HG03280 (cell line): ENCODE measurements around the gene MRGPRX4.

ENCODE experiments used
- ATAC-seq: cut with Tn5 transposase; IDR thresholded peaks from one replicate; pipeline ENCODE4 v1.9.1; 2021; ENCODE audit warnings: mild to moderate bottlenecking, moderate library complexity; ENCODE audit not compliant: unreplicated experiment

The MRGPRX4 gene

GRCh38 chr11:18209058-18209457 is 36.4 kb downstream of the MRGPRX4 start:
- no peak for ATAC-seq

DNA sequence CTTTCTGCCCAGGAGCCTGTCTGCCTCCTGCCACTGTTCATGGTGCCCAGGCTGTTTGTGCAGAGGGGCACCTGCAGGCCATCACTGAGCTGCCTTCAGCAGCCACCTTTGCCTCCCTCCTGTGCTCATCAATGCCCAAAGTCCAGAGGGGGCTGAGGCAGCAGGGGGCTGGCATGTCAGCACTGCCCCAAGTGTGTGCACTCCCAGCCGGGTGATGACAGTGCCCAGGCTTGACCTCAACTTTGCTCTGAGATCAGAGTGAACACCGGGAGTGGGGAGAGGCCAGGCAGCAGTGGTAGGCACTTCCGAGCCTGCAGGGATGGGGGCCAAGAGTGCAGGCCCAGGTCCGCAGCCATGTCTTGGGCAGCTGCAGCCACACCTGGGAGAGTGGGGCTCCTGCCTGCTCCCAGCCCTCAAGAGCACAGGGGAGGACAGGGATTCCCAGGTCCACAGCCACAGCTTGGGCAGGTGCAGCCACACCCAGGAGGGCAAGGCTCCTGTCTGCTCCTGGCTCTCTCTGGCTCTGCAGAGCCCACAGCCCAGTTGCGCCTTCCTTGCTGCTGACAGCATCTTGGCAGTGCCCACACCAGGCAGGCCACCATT is 48.7 kb downstream of the MRGPRX4 start:
- ATAC-seq, result no peak

GRCh38 chr11:18222814-18223421 is 50.3 kb downstream of the MRGPRX4 start:
- ATAC-seq, result no peak
